Amygdala (tissue), 56 donors: ENCODE measurements around the gene PRDM2.
A peak's percentile ranks its signal among the peaks of the same experiment; 100 is the strongest.

ENCODE experiments used
- DNase-seq, 56 donors: peaks; one replicate each; lab custom pipeline; 2025; lab: John Stamatoyannopoulos, UW

The PRDM2 gene

GRCh38 chr1:13732971-13733667, 33.1 kb downstream of the PRDM2 start:
- DNase-seq = no peak

GRCh38 chr1:13733711-13734110, 33.7 kb downstream of the PRDM2 start:
- DNase-seq = no peak

GRCh38 chr1:13735168-13735930, 35.4 kb downstream of the PRDM2 start:
- peak in 2 of 56 donors; percentile 9 to 27 for DNase-seq

- no peak for DNase-seq
Observed at GRCh38 chr1:13737398-13737797, 37.4 kb downstream of the PRDM2 start.

- DNase-seq = no peak
Observed at GRCh38 chr1:13746342-13746741, 46.4 kb downstream of the PRDM2 start.

- DNase-seq = peak in 55 of 56 donors; percentile 72 to 98 (median 94)
Observed at GRCh38 chr1:13748610-13749505, 48.9 kb downstream of the PRDM2 start.

GRCh38 chr1:13749543-13750341, 49.8 kb downstream of the PRDM2 start:
- peak in 8 of 56 donors; percentile 44 to 72 (median 56) for DNase-seq

GRCh38 chr1:13751458-13751871, 51.5 kb downstream of the PRDM2 start:
- DNase-seq = no peak

GRCh38 chr1:13751985-13752384, 52.0 kb downstream of the PRDM2 start:
- DNase-seq = no peak

GRCh38 chr1:13752852-13753251, 52.9 kb downstream of the PRDM2 start:
- DNase-seq = no peak

GRCh38 chr1:13753636-13754402, 53.8 kb downstream of the PRDM2 start:
- no peak for DNase-seq

- peak in 14 of 56 donors; percentile 4 to 46 (median 23) for DNase-seq
Observed at GRCh38 chr1:13754510-13755103, 54.6 kb downstream of the PRDM2 start.

- no peak for DNase-seq
Observed at GRCh38 chr1:13756557-13757315, 56.7 kb downstream of the PRDM2 start.

- DNase-seq = no peak
Observed at GRCh38 chr1:13757693-13758092, 57.7 kb downstream of the PRDM2 start.

- DNase-seq = no peak
Observed at GRCh38 chr1:13759072-13759471, 59.1 kb downstream of the PRDM2 start.

GRCh38 chr1:13760340-13760739, 60.4 kb downstream of the PRDM2 start:
- no peak for DNase-seq

- no peak for DNase-seq
Observed at GRCh38 chr1:13760921-13761320, 60.9 kb downstream of the PRDM2 start.

GRCh38 chr1:13761883-13762282, 61.9 kb downstream of the PRDM2 start:
- peak in 2 of 56 donors; percentile 29 to 34 for DNase-seq
